ENCODE results near the gene HHATL. TPM values are rescaled to one million over a fixed set of nuclear protein-coding genes. Genes with fewer than 3 reads are reported as not detected.
A peak's percentile ranks its signal among the peaks of the same experiment; 100 is the strongest.

Gene HHATL
- total and polyA plus RNA-seq, 5 donors, result 480 to 768 (median 586) TPM

- intact Hi-C loops (cut with DNase I), result loop anchor here in 1 of 4 donors (5.0 kb wide), 1 partner anchor 85 kb away; no protein-coding TSS in a partner anchor
- DNase-seq (no peak), ATAC-seq (no peak)
- no peak overlapping the region for H3K27ac ChIP-seq (ENCODE audit: low read length)
- no peak overlapping the region for H3K4me3 ChIP-seq (ENCODE audit: low read length)
- no peaks in the 10 kb centered on the region for H3K9me3 ChIP-seq (ENCODE audit: control insufficient read depth, low read length)
- WGBS, result 85% methylated on average over 7 of the region's 7 CpGs
- peaks cover 5% of the 10 kb centered on the region for H3K4me1 ChIP-seq (ENCODE audit: control insufficient read depth, insufficient read depth, low read length)
- no peaks in the 10 kb centered on the region for H3K27me3 ChIP-seq (ENCODE audit: control insufficient read depth, insufficient read depth)
These were observed 40.4 kb downstream of the HHATL start for GRCh38 chr3:42662037-42662812.

GRCh38 chr3:42661593-42662022, 41.0 kb downstream of the HHATL start:
- H3K4me1 ChIP-seq (ENCODE audit: control insufficient read depth, insufficient read depth, low read length), result peaks cover 3% of the 10 kb centered on the region
- intact Hi-C loops (cut with DNase I), result loop anchor here in 1 of 4 donors (5.0 kb wide), 1 partner anchor 86 kb away; no protein-coding TSS in a partner anchor
- H3K27ac ChIP-seq (ENCODE audit: low read length), result peak overlapping the region; percentile 51
- H3K4me3 ChIP-seq (ENCODE audit: low read length), result no peak overlapping the region
- DNase-seq, result no peak
- 89% methylated on average over 5 of the region's 5 CpGs for WGBS
- no peaks in the 10 kb centered on the region for H3K27me3 ChIP-seq (ENCODE audit: control insufficient read depth, insufficient read depth)
- no peak for ATAC-seq
- no peaks in the 10 kb centered on the region for H3K9me3 ChIP-seq (ENCODE audit: control insufficient read depth, low read length)

DNA sequence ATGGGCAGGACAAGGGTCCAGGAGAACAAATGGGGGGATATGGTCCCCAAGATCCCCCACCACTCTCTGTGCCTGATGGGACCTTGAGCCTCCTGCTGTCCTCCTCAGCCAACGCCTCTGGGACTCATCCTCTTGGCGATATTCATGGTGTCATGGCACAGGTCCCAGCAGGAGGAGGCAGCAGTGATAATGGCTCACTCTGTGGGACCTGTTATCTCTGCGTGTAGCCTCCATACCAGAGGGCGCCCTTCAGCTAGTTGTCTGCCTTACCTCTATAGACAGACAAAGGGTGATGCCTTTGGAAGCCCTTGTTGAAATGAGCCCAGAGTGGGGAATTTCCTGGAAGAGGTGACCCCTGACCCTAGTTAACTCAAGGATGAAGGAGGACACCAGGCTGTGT, 41.7 kb downstream of the HHATL start:
- intact Hi-C loops (cut with DNase I), result loop anchor here in 1 of 4 donors (5.0 kb wide), 1 partner anchor 86 kb away; no protein-coding TSS in a partner anchor
- 52% methylated on average over 4 of the region's 4 CpGs for WGBS
- H3K4me1 ChIP-seq (ENCODE audit: control insufficient read depth, insufficient read depth, low read length), result no peaks in the 10 kb centered on the region

GRCh38 chr3:42660131-42660715, 42.4 kb downstream of the HHATL start:
- no peak overlapping the region for H3K4me3 ChIP-seq (ENCODE audit: low read length)
- no peaks in the 10 kb centered on the region for H3K9me3 ChIP-seq (ENCODE audit: control insufficient read depth, low read length)
- peak overlapping the region; percentile 76 for H3K27ac ChIP-seq (ENCODE audit: low read length)
- ATAC-seq (no peak), DNase-seq (peak in 2 of 3 donors; percentile 83 to 84)
- H3K4me1 ChIP-seq (ENCODE audit: control insufficient read depth, insufficient read depth, low read length), result peaks cover 3% of the 10 kb centered on the region
- WGBS, result 52% methylated on average over 6 of the region's 6 CpGs
- no peaks in the 10 kb centered on the region for H3K27me3 ChIP-seq (ENCODE audit: control insufficient read depth, insufficient read depth)
- intact Hi-C loops (cut with DNase I), result loop anchor here in 1 of 4 donors (5.0 kb wide), 1 partner anchor 87 kb away; no protein-coding TSS in a partner anchor

More for the DNA sequence above, 41.7 kb downstream of the HHATL start:
- Histone ChIP-seq H3K27me3 (ENCODE audit: control insufficient read depth, insufficient read depth) (no peaks in the 10 kb centered on the region), H3K9me3 (ENCODE audit: control insufficient read depth, low read length) (no peaks in the 10 kb centered on the region), H3K4me3 (ENCODE audit: low read length) (no peak overlapping the region), H3K27ac (ENCODE audit: low read length) (peak overlapping the region; percentile 76)
- ATAC-seq (peak; percentile 22 to 41), DNase-seq (peak in 2 of 3 donors; percentile 79 to 81)

DNA sequence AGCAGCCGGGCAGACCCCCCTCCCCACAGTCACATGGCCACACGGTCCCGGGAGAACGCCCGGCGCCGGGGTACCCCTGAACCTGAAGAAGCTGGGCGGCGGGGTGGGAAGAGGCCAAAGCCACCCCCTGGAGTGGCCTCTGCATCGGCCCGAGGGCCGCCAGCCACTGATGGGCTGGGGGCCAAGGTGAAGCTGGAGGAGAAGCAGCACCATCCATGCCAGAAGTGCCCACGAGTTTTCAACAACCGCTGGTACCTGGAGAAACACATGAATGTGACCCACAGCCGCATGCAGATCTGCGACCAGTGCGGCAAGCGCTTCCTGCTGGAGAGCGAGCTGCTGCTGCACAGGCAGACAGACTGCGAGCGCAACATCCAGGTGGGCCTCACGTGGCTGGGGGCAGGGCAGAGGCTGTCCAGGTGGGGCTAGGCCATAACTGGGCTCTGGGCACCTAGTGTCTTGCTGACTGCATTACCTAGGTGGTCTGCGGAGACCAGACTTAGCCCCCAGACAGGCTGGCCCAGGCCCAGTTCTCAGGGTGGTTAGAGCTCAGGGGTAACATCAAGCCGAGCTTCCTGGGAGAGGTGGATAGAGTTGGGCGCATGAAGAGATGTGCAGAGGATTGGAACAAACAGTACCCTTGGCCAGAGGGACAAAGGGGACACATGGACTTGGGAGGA, 43.0 kb downstream of the HHATL start:
- no peak for ATAC-seq

GRCh38 chr3:42658771-42659390, 43.7 kb downstream of the HHATL start:
- intact Hi-C loops (cut with DNase I), result loop anchor here in 3 of 4 donors (5.0 to 10.0 kb wide), 3 partner anchors 54 to 86 kb away; partner anchors contain the start of gene NKTR (in 2 of the 3)
- H3K27me3 ChIP-seq (ENCODE audit: control insufficient read depth, insufficient read depth), result no peaks in the 10 kb centered on the region
- 54% methylated on average over 22 of the region's 22 CpGs for WGBS
- ATAC-seq (no peak), DNase-seq (peak in 2 of 3 donors; percentile 54 to 68)
- peak overlapping the region; percentile 18 for H3K27ac ChIP-seq (ENCODE audit: low read length)
- H3K4me1 ChIP-seq (ENCODE audit: control insufficient read depth, insufficient read depth, low read length), result peaks cover 3% of the 10 kb centered on the region
- H3K9me3 ChIP-seq (ENCODE audit: control insufficient read depth, low read length), result no peaks in the 10 kb centered on the region
- no peak overlapping the region for H3K4me3 ChIP-seq (ENCODE audit: low read length)

More for the DNA sequence above, 43.0 kb downstream of the HHATL start:
- H3K4me1 ChIP-seq (ENCODE audit: control insufficient read depth, insufficient read depth, low read length), result peaks cover 3% of the 10 kb centered on the region
- peak in 2 of 3 donors; percentile 65 to 74 for DNase-seq
- H3K27ac ChIP-seq (ENCODE audit: low read length), result peak overlapping the region; percentile 76
- H3K4me3 ChIP-seq (ENCODE audit: low read length), result no peak overlapping the region
- intact Hi-C loops (cut with DNase I), result loop anchor here (5.0 to 10.0 kb wide), 4 partner anchors 55 to 88 kb away; partner anchors contain the start of gene NKTR (in 2 of the 4)
- WGBS, result 67% methylated on average over 25 of the region's 25 CpGs
- no peaks in the 10 kb centered on the region for H3K27me3 ChIP-seq (ENCODE audit: control insufficient read depth, insufficient read depth)
- no peaks in the 10 kb centered on the region for H3K9me3 ChIP-seq (ENCODE audit: control insufficient read depth, low read length)

GRCh38 chr3:42658091-42658770, 44.4 kb downstream of the HHATL start:
- Histone ChIP-seq H3K9me3 (ENCODE audit: control insufficient read depth, low read length) (no peaks in the 10 kb centered on the region), H3K4me3 (ENCODE audit: low read length) (no peak overlapping the region), H3K4me1 (ENCODE audit: control insufficient read depth, insufficient read depth, low read length) (peaks cover 3% of the 10 kb centered on the region), H3K27me3 (ENCODE audit: control insufficient read depth, insufficient read depth) (no peaks in the 10 kb centered on the region), H3K27ac (ENCODE audit: low read length) (peak overlapping the region; percentile 7)
- 79% methylated on average over 34 of the region's 34 CpGs for WGBS
- DNase-seq (peak in 2 of 3 donors; percentile 62 to 64), ATAC-seq (no peak)
- intact Hi-C loops (cut with DNase I), result loop anchor here in 3 of 4 donors (5.0 to 10.0 kb wide), 3 partner anchors 53 to 87 kb away; partner anchors contain the start of gene NKTR (in 2 of the 3)

DNA sequence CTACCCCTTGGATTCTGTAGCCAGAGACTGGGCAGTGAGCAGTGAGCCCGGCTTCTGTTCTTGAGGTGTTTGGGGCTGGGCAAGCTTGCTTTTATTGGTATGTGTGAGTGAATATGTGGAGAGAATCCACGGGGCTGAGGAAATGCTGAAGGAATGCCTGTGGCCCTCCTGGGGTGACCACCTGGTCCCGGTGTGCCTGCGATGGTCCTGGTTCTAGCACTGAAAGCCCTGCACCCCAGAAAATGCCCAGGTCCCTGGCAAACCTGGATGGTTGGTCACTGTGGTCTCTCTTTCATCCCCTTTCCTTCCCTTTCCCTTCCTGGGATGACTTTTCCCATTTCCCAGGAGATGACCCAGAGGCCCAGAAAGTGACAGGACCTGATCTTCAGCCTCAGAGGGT, 44.9 kb downstream of the HHATL start:
- Histone ChIP-seq H3K9me3 (ENCODE audit: control insufficient read depth, low read length) (no peaks in the 10 kb centered on the region), H3K27me3 (ENCODE audit: control insufficient read depth, insufficient read depth) (no peaks in the 10 kb centered on the region), H3K4me1 (ENCODE audit: control insufficient read depth, insufficient read depth, low read length) (peaks cover 3% of the 10 kb centered on the region), H3K4me3 (ENCODE audit: low read length) (no peak overlapping the region), H3K27ac (ENCODE audit: low read length) (peak overlapping the region; percentile 7)
- intact Hi-C loops (cut with DNase I), result loop anchor here in 3 of 4 donors (5.0 to 10.0 kb wide), 3 partner anchors 53 to 87 kb away; partner anchors contain the start of gene NKTR (in 2 of the 3)
- WGBS, result 83% methylated on average over 4 of the region's 4 CpGs
- no peak for ATAC-seq
- no peak for DNase-seq

DNA sequence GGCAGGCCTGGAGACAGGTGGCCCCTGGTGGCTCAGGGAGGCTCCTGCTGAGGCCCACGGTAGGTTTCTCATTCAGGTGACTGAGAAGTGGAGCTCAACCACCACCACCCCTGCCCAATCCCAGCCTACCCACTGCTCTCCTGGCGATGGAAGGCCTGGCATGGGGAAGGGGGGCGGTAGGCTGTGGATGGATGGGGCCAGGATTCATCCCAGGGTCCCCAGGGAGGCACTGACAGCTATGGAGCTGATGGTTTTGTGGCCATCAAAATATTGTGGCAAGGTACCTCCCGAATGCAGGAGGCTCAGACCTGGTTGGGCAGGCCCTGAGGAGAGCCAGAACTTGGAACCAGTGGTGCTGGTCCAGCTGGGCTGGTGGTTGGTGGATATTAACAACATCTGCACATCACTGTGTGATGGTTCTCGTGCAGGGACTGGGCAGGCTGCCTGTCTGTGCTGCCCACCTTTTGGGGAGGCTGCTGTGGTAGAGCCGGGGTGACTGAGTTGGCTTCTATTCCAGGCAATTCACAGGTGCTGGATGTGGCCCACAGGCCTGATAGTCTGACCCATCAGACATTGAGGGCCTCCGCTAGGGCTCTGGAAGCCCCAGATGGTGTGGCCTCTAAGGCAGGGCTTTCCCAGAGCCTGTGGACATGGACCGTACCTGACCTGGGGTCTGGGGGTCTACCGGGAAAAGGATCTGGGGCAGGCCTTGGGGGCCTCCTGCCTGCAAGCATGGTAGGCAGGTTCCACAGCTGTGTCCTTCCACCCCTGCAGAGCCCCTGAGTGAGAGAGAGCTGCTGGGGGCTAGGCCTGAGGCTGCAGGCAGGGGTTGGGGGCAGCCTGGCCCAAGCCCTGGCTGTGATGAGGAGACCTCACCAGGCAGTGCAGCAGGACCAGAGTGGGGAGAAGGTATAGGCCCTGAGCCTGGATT, 45.7 kb downstream of the HHATL start:
- Histone ChIP-seq H3K4me1 (ENCODE audit: control insufficient read depth, insufficient read depth, low read length) (peaks cover 10% of the 10 kb centered on the region), H3K27me3 (ENCODE audit: control insufficient read depth, insufficient read depth) (no peaks in the 10 kb centered on the region), H3K9me3 (ENCODE audit: control insufficient read depth, low read length) (no peaks in the 10 kb centered on the region), H3K4me3 (ENCODE audit: low read length) (no peak overlapping the region), H3K27ac (ENCODE audit: low read length) (peak overlapping the region; percentile 7)
- intact Hi-C loops (cut with DNase I), result loop anchor here in 3 of 4 donors (5.0 to 10.0 kb wide), 3 partner anchors 52 to 88 kb away; partner anchors contain the start of gene NKTR (in 2 of the 3)
- DNase-seq (peak in 1 of 3 donors; percentile 43), ATAC-seq (no peak)
- 84% methylated on average over 9 of the region's 9 CpGs for WGBS

Data from right cardiac atrium (tissue), 5 donors.